Skeletal muscle satellite cell (primary cell): ENCODE data around the gene CNPY1.
"Not testable (repeated sequence)": the region's sequence is repeated elsewhere in the genome, so short reads cannot be mapped to it uniquely, and the experiment has no call there.

ENCODE experiments used
- H3K27me3 ChIP-seq: 2 replicates; pipeline ENCODE4 v1.7.0; 2013; ENCODE audit warnings: low read length; ENCODE audit not compliant: control insufficient read depth, insufficient read depth
- H3K36me3 ChIP-seq: 2 replicates; pipeline ENCODE4 v1.7.0; 2013; ENCODE audit warnings: mild to moderate bottlenecking, control low read depth, low read length; ENCODE audit not compliant: insufficient read depth
- H3K4me1 ChIP-seq: 2 replicates; pipeline ENCODE4 v1.7.0; 2013; ENCODE audit warnings: low read length; ENCODE audit not compliant: control insufficient read depth, insufficient read depth
- H3K4me2 ChIP-seq: 2 replicates; pipeline ENCODE4 v1.7.0; 2013; ENCODE audit warnings: mild to moderate bottlenecking, low read length
- H3K4me3 ChIP-seq: 2 replicates; pipeline ENCODE4 v1.7.0; 2013; ENCODE audit warnings: low read length
- H3K9ac ChIP-seq: 2 replicates; pipeline ENCODE4 v1.7.0; 2013; ENCODE audit warnings: mild to moderate bottlenecking, low read depth, low read length, moderate library complexity
- H3K9me3 ChIP-seq: replicated peaks from 2 replicates; pipeline ENCODE4 v1.7.0; 2013; ENCODE audit warnings: mild to moderate bottlenecking, control low read depth, low read length

CNPY1 gene

GRCh38 chr7:155566011-155566836 lies 19.9 kb upstream of the CNPY1 start:
- Histone ChIP-seq H3K4me2 (no peak overlapping the region), H3K4me1 (no peaks in the 10 kb centered on the region), H3K36me3 (no peaks in the 10 kb centered on the region), H3K27me3 (no peaks in the 10 kb centered on the region), H3K4me3 (no peak overlapping the region), H3K9me3 (no peaks in the 10 kb centered on the region), H3K9ac (no peak overlapping the region)

- no peaks in the 10 kb centered on the region for H3K36me3 ChIP-seq
- H3K4me1 ChIP-seq: no peaks in the 10 kb centered on the region
- H3K27me3 ChIP-seq: no peaks in the 10 kb centered on the region
- H3K9ac ChIP-seq: no peak overlapping the region
- H3K4me2 ChIP-seq: no peak overlapping the region
- no peak overlapping the region for H3K4me3 ChIP-seq
- H3K9me3 ChIP-seq: no peaks in the 10 kb centered on the region
These were observed 19.2 kb upstream of the CNPY1 start for GRCh38 chr7:155565596-155565995.

- H3K4me1 ChIP-seq, H3K27me3 ChIP-seq, H3K9me3 ChIP-seq, H3K9ac ChIP-seq, H3K36me3 ChIP-seq, H3K4me2 ChIP-seq, H3K4me3 ChIP-seq: not testable (repeated sequence)
These were observed 16.6 kb upstream of the CNPY1 start for GRCh38 chr7:155562976-155563375.

GRCh38 chr7:155562106-155562505 lies 15.7 kb upstream of the CNPY1 start:
- Histone ChIP-seq H3K9ac (no peak overlapping the region), H3K4me1 (no peaks in the 10 kb centered on the region), H3K4me3 (no peak overlapping the region), H3K27me3 (no peaks in the 10 kb centered on the region), H3K4me2 (no peak overlapping the region), H3K9me3 (no peaks in the 10 kb centered on the region), H3K36me3 (no peaks in the 10 kb centered on the region)

- H3K9ac ChIP-seq: no peak overlapping the region
- no peaks in the 10 kb centered on the region for H3K9me3 ChIP-seq
- no peak overlapping the region for H3K4me2 ChIP-seq
- H3K27me3 ChIP-seq: no peaks in the 10 kb centered on the region
- H3K4me1 ChIP-seq: no peaks in the 10 kb centered on the region
- no peak overlapping the region for H3K4me3 ChIP-seq
- no peaks in the 10 kb centered on the region for H3K36me3 ChIP-seq
These were observed 14.8 kb upstream of the CNPY1 start for GRCh38 chr7:155560982-155561686.

- Histone ChIP-seq H3K27me3 (no peaks in the 10 kb centered on the region), H3K4me1 (no peaks in the 10 kb centered on the region), H3K4me2 (no peak overlapping the region), H3K36me3 (no peaks in the 10 kb centered on the region), H3K9ac (no peak overlapping the region), H3K9me3 (no peaks in the 10 kb centered on the region), H3K4me3 (no peak overlapping the region)
These were observed 14.0 kb upstream of the CNPY1 start for GRCh38 chr7:155560196-155560885.

GRCh38 chr7:155559519-155560108 lies 13.3 kb upstream of the CNPY1 start:
- H3K9me3 ChIP-seq: no peaks in the 10 kb centered on the region
- H3K4me2 ChIP-seq: no peak overlapping the region
- H3K4me1 ChIP-seq: no peaks in the 10 kb centered on the region
- H3K9ac ChIP-seq: no peak overlapping the region
- no peaks in the 10 kb centered on the region for H3K36me3 ChIP-seq
- no peak overlapping the region for H3K4me3 ChIP-seq
- no peaks in the 10 kb centered on the region for H3K27me3 ChIP-seq

GRCh38 chr7:155558961-155559360 lies 12.6 kb upstream of the CNPY1 start:
- no peak overlapping the region for H3K9ac ChIP-seq
- H3K9me3 ChIP-seq: no peaks in the 10 kb centered on the region
- H3K36me3 ChIP-seq: no peaks in the 10 kb centered on the region
- no peaks in the 10 kb centered on the region for H3K4me1 ChIP-seq
- H3K27me3 ChIP-seq: no peaks in the 10 kb centered on the region
- no peak overlapping the region for H3K4me3 ChIP-seq
- no peak overlapping the region for H3K4me2 ChIP-seq

- Histone ChIP-seq H3K9me3 (no peaks in the 10 kb centered on the region), H3K27me3 (no peaks in the 10 kb centered on the region), H3K4me1 (no peaks in the 10 kb centered on the region), H3K4me3 (no peak overlapping the region), H3K36me3 (no peaks in the 10 kb centered on the region), H3K4me2 (no peak overlapping the region), H3K9ac (no peak overlapping the region)
These were observed 12.0 kb upstream of the CNPY1 start for GRCh38 chr7:155558351-155558750.

GRCh38 chr7:155557778-155558177 lies 11.4 kb upstream of the CNPY1 start:
- Histone ChIP-seq H3K4me3 (no peak overlapping the region), H3K4me1 (no peaks in the 10 kb centered on the region), H3K9ac (no peak overlapping the region), H3K4me2 (no peak overlapping the region), H3K36me3 (no peaks in the 10 kb centered on the region), H3K27me3 (no peaks in the 10 kb centered on the region), H3K9me3 (no peaks in the 10 kb centered on the region)

GRCh38 chr7:155556763-155557162 lies 10.4 kb upstream of the CNPY1 start:
- H3K36me3 ChIP-seq: no peaks in the 10 kb centered on the region
- H3K4me1 ChIP-seq: no peaks in the 10 kb centered on the region
- no peak overlapping the region for H3K4me2 ChIP-seq
- no peak overlapping the region for H3K4me3 ChIP-seq
- H3K9me3 ChIP-seq: no peaks in the 10 kb centered on the region
- no peak overlapping the region for H3K9ac ChIP-seq
- no peaks in the 10 kb centered on the region for H3K27me3 ChIP-seq
